K562 (cell line): ENCODE data around the gene APELA. TPM values are rescaled to one million over a fixed set of nuclear protein-coding genes. Genes with fewer than 3 reads are reported as not detected.
"Not testable (repeated sequence)": the region's sequence is repeated elsewhere in the genome, so short reads cannot be mapped to it uniquely, and the experiment has no call there.

Source experiments
- ATAC-seq: fragments of 200-7000 bp; cut with Tn5 transposase; 3 replicates; pipeline ENCODE4 v1.9.1; 2020; ENCODE audit warnings: moderate library complexity
- BruUV-seq: library from RNA; stranded (reverse); fragments of 400-500 nt; replicated peaks from 2 replicates; lab custom pipeline; 2021; lab: Mats Ljungman, UMichigan
- CTCF ChIA-PET: fragments of 300-600 bp; formaldehyde crosslinking; extraction: SDS; loops from one replicate; lab custom pipeline; 2021; ENCODE audit warnings: low intra/inter-chr PET ratio; lab: Yijun Ruan, JAX
- POLR2A ChIA-PET: fragments of 300-600, 350-650 bp; sonication (Branson Sonifier 250); formaldehyde crosslinking; extraction: SDS; loops from one replicate; lab custom pipeline; 2021; ENCODE audit warnings: antibody characterized with exemption, inconsistent platforms; lab: Yijun Ruan, JAX
- DNase-seq, 4 experiments: peaks; one replicate each; pipeline versions ENCODE4 v3.0.0 to v3.0.0-alpha.2; 2011 to 2018; ENCODE audit warnings: low spot score in 3 of 4, mixed read lengths in 3 of 4; ENCODE audit errors: extremely low read depth in 1 of 4
- FAIRE-seq: peaks from 2 replicates; lab custom pipeline; 2011; peaks lifted over from hg19 to GRCh38; lab: Jason Lieb, UNC
- H2AFZ ChIP-seq: 2 replicates; pipeline ENCODE4 v1.6.0; 2011; ENCODE audit warnings: low read depth, low read length, control low read depth, inconsistent platforms
- H3K27ac ChIP-seq: fragments of 200-600 bp; 3 replicates; pipeline ENCODE4 v1.8.0; 2011; ENCODE audit warnings: low read depth, mild to moderate bottlenecking, control low read depth, inconsistent platforms, low read length, moderate library complexity, mixed read lengths; ENCODE audit errors: extremely low read depth
- H3K27me3 ChIP-seq, 2 experiments: fragments of 300-600 bp in 1 of 2; 2 replicates in 1 of 2; 3 replicates in 1 of 2; pipeline versions ENCODE4 v1.6.0 to v1.8.0; 2011; ENCODE audit warnings: inconsistent platforms in 2 of 2, low read length in 2 of 2, mild to moderate bottlenecking in 1 of 2, mixed read lengths in 1 of 2, moderate library complexity in 1 of 2; ENCODE audit not compliant: control insufficient read depth in 2 of 2, insufficient read depth in 2 of 2
- H3K36me3 ChIP-seq: fragments of 300-600 bp; 3 replicates; pipeline ENCODE4 v1.8.0; 2011; ENCODE audit warnings: mild to moderate bottlenecking, low read length, inconsistent platforms; ENCODE audit not compliant: control insufficient read depth, insufficient read depth
- H3K4me1 ChIP-seq, 2 experiments: fragments of 200-600 bp in 1 of 2; replicated peaks in 1 of 2; 2 replicates in 1 of 2; 3 replicates in 1 of 2; pipeline versions ENCODE4 v1.5.1 to v1.8.0; 2011; ENCODE audit warnings: inconsistent platforms in 2 of 2, low read length in 2 of 2, mild to moderate bottlenecking in 1 of 2, mixed read lengths in 1 of 2, moderate library complexity in 1 of 2; ENCODE audit not compliant: control insufficient read depth in 2 of 2, insufficient read depth in 2 of 2
- H3K4me2 ChIP-seq: 2 replicates; pipeline ENCODE4 v1.6.1; 2011; ENCODE audit warnings: low read length, control low read depth, inconsistent platforms, mixed read lengths; ENCODE audit not compliant: insufficient read depth
- H3K4me3 ChIP-seq: fragments of 200-600 bp; sonication (generic), shearing (Covaris generic); 2 replicates; pipeline ENCODE4 v1.5.1; 2016; ENCODE audit warnings: control low read depth, inconsistent platforms
- H3K79me2 ChIP-seq: fragments of 200-600 bp; 3 replicates; pipeline ENCODE4 v1.8.0; 2011; ENCODE audit warnings: low read length, inconsistent platforms; ENCODE audit not compliant: control insufficient read depth, insufficient read depth
- H3K9ac ChIP-seq, 2 experiments: 2 replicates each; pipeline versions ENCODE4 v1.6.0 to v1.6.1; 2011; ENCODE audit warnings: low read depth in 2 of 2, low read length in 2 of 2, control low read depth in 1 of 2, inconsistent platforms in 1 of 2, mild to moderate bottlenecking in 1 of 2, mixed read lengths in 1 of 2; ENCODE audit not compliant: insufficient read depth in 1 of 2
- H3K9me1 ChIP-seq: one replicate; pipeline ENCODE4 v1.6.0; 2011; ENCODE audit warnings: inconsistent platforms, mild to moderate bottlenecking, low read length, moderate library complexity; ENCODE audit not compliant: control insufficient read depth, insufficient read depth
- H3K9me3 ChIP-seq: replicated peaks from 2 replicates; pipeline ENCODE4 v1.5.1; 2011; ENCODE audit warnings: low read depth, low read length, inconsistent platforms; ENCODE audit not compliant: control insufficient read depth, insufficient read depth
- H4K20me1 ChIP-seq: replicated peaks from 2 replicates; pipeline ENCODE4 v1.6.1; 2011; ENCODE audit warnings: low read length, inconsistent platforms, mixed read lengths; ENCODE audit not compliant: control insufficient read depth, insufficient read depth
- CTCF ChIP-seq, 3 experiments: IDR thresholded peaks in 2 of 3; conservative IDR thresholded peaks in 1 of 3; 2 replicates each; pipeline ENCODE4 v1.5.1; 2011 to 2012; ENCODE audit warnings: low read length in 3 of 3, mild to moderate bottlenecking in 3 of 3, control low read depth in 2 of 3, improper control_type of control experiment in 1 of 3, inconsistent platforms in 1 of 3, low read depth in 1 of 3, mixed read lengths in 1 of 3, moderate library complexity in 1 of 3; ENCODE audit not compliant: insufficient read depth in 2 of 3
- E2F1 ChIP-seq: sonication (generic); formaldehyde crosslinking; IDR thresholded peaks from 2 replicates; pipeline ENCODE4 v1.8.1; 2023; ENCODE audit warnings: mild to moderate bottlenecking, missing genetic modification reagents, moderate library complexity
- ETV5 ChIP-seq: sonication (generic); formaldehyde crosslinking; IDR thresholded peaks from 2 replicates; pipeline ENCODE4 v1.4.0; 2020; ENCODE audit warnings: low read depth, mild to moderate bottlenecking, missing genetic modification reagents
- FOXP1 ChIP-seq: sonication (generic); formaldehyde crosslinking; IDR thresholded peaks from 2 replicates; pipeline ENCODE4 v1.8.0; 2022; ENCODE audit warnings: mild to moderate bottlenecking, missing genetic modification reagents
- HINFP ChIP-seq: fragments of 450-650 bp; conservative IDR thresholded peaks from 2 replicates; pipeline ENCODE4 v1.6.1; 2016; ENCODE audit warnings: missing genetic modification characterization, low read depth, mild to moderate bottlenecking, control low read depth, missing compliant biosample characterization
- PTBP1 ChIP-seq: fragments of 200-400 bp; formaldehyde crosslinking; IDR thresholded peaks from 2 replicates; pipeline ENCODE4 v1.6.1; 2017; ENCODE audit warnings: low read depth, low read length
- RAD21 ChIP-seq, 2 experiments: fragments of 250-450 bp in 1 of 2; fragments of 450-650 bp in 1 of 2; sonication (Bioruptor Pico) in 1 of 2; formaldehyde crosslinking in 1 of 2; IDR thresholded peaks in 1 of 2; conservative IDR thresholded peaks in 1 of 2; 2 replicates each; pipeline versions ENCODE4 v1.4.0 to v1.8.0; 2020 to 2022; ENCODE audit warnings: mild to moderate bottlenecking in 2 of 2, moderate library complexity in 1 of 2
- TEAD1 ChIP-seq, 2 experiments: fragments of 450-650 bp in 1 of 2; sonication (generic) in 1 of 2; formaldehyde crosslinking; IDR thresholded peaks; 2 replicates each; pipeline versions ENCODE4 v1.4.0 to v1.8.0; 2020 to 2022; ENCODE audit warnings: mild to moderate bottlenecking in 2 of 2, missing genetic modification reagents in 1 of 2
- WGBS: fragments of 100-300 bp; shearing (Covaris generic); methylation state at CpG from one replicate; pipeline ENCODE4 v1.1.6; 2016; ENCODE audit warnings: low coverage, mixed read lengths; ENCODE audit not compliant: insufficient coverage; ENCODE audit errors: missing lambda C conversion rate; 5-methylcytosine and 5-hydroxymethylcytosine counted together
- in situ Hi-C: fragments of 300-500 bp; cut with MboI; formaldehyde crosslinking; loops from 4 replicates; pipeline ENCODE4 v1.15.0; 2018; ENCODE audit warnings: inconsistent platforms, mixed read lengths
- intact Hi-C: fragments of 100-400 bp; cut with micrococcal nuclease; formaldehyde crosslinking; loops from 2 replicates; pipeline ENCODE4 v1.14.2; 2022
- polyA plus RNA-seq, 8 experiments: library from polyadenylated mRNA; depleted of rRNA in 4 of 8; stranded (reverse) in 5 of 8; unstranded in 3 of 8; fragments of >200 nt; fragmentation: Nextera tagmentation in 2 of 8; fragmentation: Illumina TruSeq in 1 of 8; extraction: Ambion mirVana in 2 of 8; extraction: Trizol in 1 of 8; gene quantifications; 2 replicates each; pipeline versions ENCODE4 v1.2.1 to v1.2.3, GENCODE V29; 2011 to 2014; ENCODE audit warnings: inconsistent platforms in 1 of 8, missing spikeins in 1 of 8
- total RNA-seq, 7 experiments: library from RNA; depleted of rRNA in 6 of 7; stranded (reverse); fragments of >200 nt in 6 of 7; fragmentation: Illumina TruSeq in 2 of 7; extraction: Trizol in 2 of 7; gene quantifications; 2 replicates each; pipeline versions ENCODE4 v1.2.1 to v1.2.3, GENCODE V29; 2011 to 2021; ENCODE audit warnings: low replicate concordance in 1 of 7

Gene APELA
- total and polyA plus RNA-seq, 9 of the 15 experiments (the other 6 are each of a cell fraction or from before 2014, with no cell fraction given), result not detected

- TF ChIP-seq E2F1 (no peak), PTBP1 (no peak), FOXP1 (no peak), ETV5 (CRISPR knock-in tag) (no peak), TEAD1 (CRISPR knock-in tag; IDR thresholded peaks at IDR 0.05) (no peak), HINFP (tag) (no peak)
- TF ChIP-seq, all 486 proteins: peak for 0
Measured at GRCh38 chr4:164906368-164906767, 29.4 kb downstream of the APELA start (continued).

- DNase-seq, H3K4me2 ChIP-seq, H3K27ac ChIP-seq, H4K20me1 ChIP-seq, H3K9me3 ChIP-seq, CTCF ChIA-PET, BruUV-seq, in situ Hi-C loops, H3K9ac ChIP-seq, H3K27me3 ChIP-seq, H3K4me3 ChIP-seq, H3K36me3 ChIP-seq, intact Hi-C loops, H3K4me1 ChIP-seq, H3K79me2 ChIP-seq, H3K9me1 ChIP-seq, POLR2A ChIA-PET, H2AFZ ChIP-seq: not testable (repeated sequence)
- ATAC-seq (peak; percentile 70), FAIRE-seq (peak; percentile 37)
- WGBS, result 3% methylated on average over 2 of the region's 2 CpGs
- TF ChIP-seq CTCF (IDR thresholded peaks at IDR 0.05 in 2 of 3, conservative IDR thresholded peaks at IDR 0.05 in 1 of 3; ENCODE audit: insufficient read depth in 2 of 3, low read depth in 1 of 3, low read length in 3 of 3), result peak in 1 of 3 experiments; percentile 26; a peak in 1 of 6 replicates
- TF ChIP-seq RAD21 (CRISPR knock-in tag; conservative IDR thresholded peaks at IDR 0.05 in 1 of 2, IDR thresholded peaks at IDR 0.05 in 1 of 2), result peak in 1 of 2 experiments; percentile 17; a peak in 1 of 4 replicates
Measured at GRCh38 chr4:164913506-164913905, 36.5 kb downstream of the APELA start.
